AG04450 (cell line): Measurements from ENCODE around the gene FNDC3B. TPM values are rescaled to one million over a fixed set of nuclear protein-coding genes. Genes with fewer than 3 reads are reported as not detected.

Experiments
- CTCF ChIA-PET: fragments of 300-600, 350-600 bp; formaldehyde crosslinking; extraction: SDS; loops from one replicate; lab custom pipeline; 2022; ENCODE audit warnings: antibody characterized with exemption, inconsistent platforms; lab: Charles Lee
- POLR2A ChIA-PET: fragments of 350-600 bp; formaldehyde crosslinking; extraction: SDS; loops from one replicate; lab custom pipeline; 2021; ENCODE audit warnings: antibody characterized with exemption, inconsistent platforms; lab: Yijun Ruan, JAX
- DNase-seq: peaks from one replicate; pipeline ENCODE4 v3.0.0-alpha.2; 2011; ENCODE audit warnings: low read depth, low spot score
- H3K27ac ChIP-seq: one replicate; pipeline ENCODE4 v1.5.1; 2012; ENCODE audit warnings: low read depth, low read length, control low read depth
- H3K27me3 ChIP-seq: one replicate; pipeline ENCODE4 v1.6.0; 2012; ENCODE audit warnings: low read length; ENCODE audit not compliant: control insufficient read depth, insufficient read depth
- H3K4me3 ChIP-seq: 2 replicates; pipeline ENCODE4 v1.5.1; 2011; ENCODE audit warnings: mild to moderate bottlenecking, low read depth, low read length, control low read depth
- H3K9me3 ChIP-seq: 2 replicates; pipeline ENCODE4 v1.5.1; 2012; ENCODE audit warnings: low read length; ENCODE audit not compliant: control insufficient read depth, insufficient read depth
- polyA plus RNA-seq: library from polyadenylated mRNA; depleted of rRNA; stranded (reverse); fragments of >200 nt; gene quantifications from 2 replicates; pipeline ENCODE4 v1.2.3, GENCODE V29; 2011
- TF ChIP-seq, protein P1 (sequence below): IDR thresholded peaks from 2 replicates; pipeline ENCODE4 v1.5.1; 2011; ENCODE audit warnings: low read depth, low read length, control low read depth, inconsistent platforms

The FNDC3B gene
- polyA plus RNA-seq, 1 experiment = 39.5 TPM

GRCh38 chr3:172317984-172318383 is 278.6 kb downstream of the FNDC3B start:
- CTCF ChIA-PET = interaction anchor here (0.5 to 2.4 kb wide), 2 partner anchors 15 to 433 kb away, joined by 3 to 34 read pairs; partner anchors contain the start of gene ECT2
- DNase-seq = peak; percentile 84
- Histone ChIP-seq H3K9me3 (no peaks in the 10 kb centered on the region), H3K27me3 (no peaks in the 10 kb centered on the region), H3K4me3 (no peak overlapping the region), H3K27ac (peak overlapping the region; percentile 91)
- TF ChIP-seq, protein P1, sequence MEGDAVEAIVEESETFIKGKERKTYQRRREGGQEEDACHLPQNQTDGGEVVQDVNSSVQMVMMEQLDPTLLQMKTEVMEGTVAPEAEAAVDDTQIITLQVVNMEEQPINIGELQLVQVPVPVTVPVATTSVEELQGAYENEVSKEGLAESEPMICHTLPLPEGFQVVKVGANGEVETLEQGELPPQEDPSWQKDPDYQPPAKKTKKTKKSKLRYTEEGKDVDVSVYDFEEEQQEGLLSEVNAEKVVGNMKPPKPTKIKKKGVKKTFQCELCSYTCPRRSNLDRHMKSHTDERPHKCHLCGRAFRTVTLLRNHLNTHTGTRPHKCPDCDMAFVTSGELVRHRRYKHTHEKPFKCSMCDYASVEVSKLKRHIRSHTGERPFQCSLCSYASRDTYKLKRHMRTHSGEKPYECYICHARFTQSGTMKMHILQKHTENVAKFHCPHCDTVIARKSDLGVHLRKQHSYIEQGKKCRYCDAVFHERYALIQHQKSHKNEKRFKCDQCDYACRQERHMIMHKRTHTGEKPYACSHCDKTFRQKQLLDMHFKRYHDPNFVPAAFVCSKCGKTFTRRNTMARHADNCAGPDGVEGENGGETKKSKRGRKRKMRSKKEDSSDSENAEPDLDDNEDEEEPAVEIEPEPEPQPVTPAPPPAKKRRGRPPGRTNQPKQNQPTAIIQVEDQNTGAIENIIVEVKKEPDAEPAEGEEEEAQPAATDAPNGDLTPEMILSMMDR = no peak
- POLR2A ChIA-PET = interaction anchor here (0.6 kb wide), 1 partner anchor 276 kb away, joined by 3 read pairs; no protein-coding TSS in a partner anchor

DNA sequence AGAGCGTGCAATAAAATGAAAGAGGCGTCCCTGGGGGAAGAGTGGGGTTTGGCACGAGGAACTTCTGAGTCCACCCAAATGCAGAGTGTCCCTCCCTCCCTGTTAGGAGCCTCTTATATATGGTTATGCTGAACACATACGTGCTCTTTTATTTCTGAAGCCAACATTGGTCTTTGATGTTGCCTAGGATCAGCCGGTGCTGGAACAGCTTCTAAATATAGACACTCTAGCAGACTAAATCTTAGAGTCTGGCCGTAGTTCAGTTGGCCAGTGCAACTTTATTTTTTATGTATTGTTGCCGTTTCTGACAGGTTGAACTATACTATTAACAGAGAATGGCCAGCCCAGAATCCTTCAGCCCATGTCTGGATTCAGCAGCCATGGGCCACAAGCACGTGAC is 280.2 kb downstream of the FNDC3B start:
- ChIA-PET POLR2A (interaction anchor here (0.6 kb wide), 1 partner anchor 337 kb away, joined by 4 read pairs; no protein-coding TSS in a partner anchor), CTCF (interaction anchor here (2.4 to 2.5 kb wide), 2 partner anchors 13 to 14 kb away, joined by 22 to 34 read pairs; no protein-coding TSS in a partner anchor)
- H3K27me3 ChIP-seq = no peaks in the 10 kb centered on the region
- TF ChIP-seq, protein P1 = no peak
- H3K4me3 ChIP-seq = no peak overlapping the region
- no peak for DNase-seq
- no peaks in the 10 kb centered on the region for H3K9me3 ChIP-seq
- H3K27ac ChIP-seq = no peak overlapping the region

DNA sequence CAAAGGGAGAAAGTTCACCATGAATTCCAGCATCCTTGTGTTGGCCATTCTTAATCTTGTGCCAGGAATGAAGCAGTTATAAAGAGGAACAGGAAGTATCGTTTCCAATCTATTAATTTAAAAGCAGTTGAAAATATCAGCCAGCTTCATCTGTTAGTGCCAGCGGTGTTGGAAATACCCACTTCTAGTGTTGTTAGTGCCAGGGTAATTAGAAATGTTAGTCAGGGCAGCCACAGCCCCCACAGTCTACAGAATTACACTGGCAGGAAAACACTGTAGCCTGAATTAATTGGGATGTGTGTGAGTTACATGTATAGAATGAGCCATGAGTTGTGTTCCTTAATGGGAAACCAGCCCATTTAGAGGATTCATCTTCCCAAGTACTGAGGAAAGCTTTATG is 281.1 kb downstream of the FNDC3B start:
- H3K27me3 ChIP-seq = no peaks in the 10 kb centered on the region
- no peak overlapping the region for H3K4me3 ChIP-seq
- H3K9me3 ChIP-seq = no peaks in the 10 kb centered on the region
- DNase-seq = no peak
- POLR2A ChIA-PET = no interaction called here
- TF ChIP-seq, protein P1 = no peak
- CTCF ChIA-PET = interaction anchor here (2.5 kb wide), 1 partner anchor 12 kb away, joined by 22 read pairs; no protein-coding TSS in a partner anchor
- no peak overlapping the region for H3K27ac ChIP-seq

DNA sequence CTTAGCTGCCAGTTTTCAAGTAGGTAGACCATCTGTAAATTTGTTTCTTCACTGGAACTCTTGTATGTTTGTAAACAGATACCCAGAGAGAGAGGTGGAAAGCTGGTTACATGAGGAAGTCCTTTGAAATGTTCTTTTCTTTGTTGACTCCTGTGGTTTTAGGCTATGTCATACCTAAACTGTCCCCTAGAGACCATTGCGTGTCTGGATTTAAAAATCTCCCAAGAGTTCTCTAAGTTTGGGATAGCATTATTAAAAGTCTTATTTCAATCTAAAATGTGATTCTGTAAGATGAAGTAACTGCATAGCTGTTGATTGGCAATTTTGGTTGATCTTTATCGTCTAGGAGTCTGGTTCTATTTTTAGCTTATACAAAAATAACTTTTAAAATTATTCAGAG is 281.7 kb downstream of the FNDC3B start:
- Histone ChIP-seq H3K27me3 (no peaks in the 10 kb centered on the region), H3K9me3 (no peaks in the 10 kb centered on the region), H3K4me3 (no peak overlapping the region), H3K27ac (no peak overlapping the region)
- CTCF ChIA-PET = interaction anchor here (2.5 kb wide), 1 partner anchor 11 kb away, joined by 22 read pairs; no protein-coding TSS in a partner anchor
- DNase-seq = no peak
- TF ChIP-seq, protein P1 = no peak
- POLR2A ChIA-PET = no interaction called here

DNA sequence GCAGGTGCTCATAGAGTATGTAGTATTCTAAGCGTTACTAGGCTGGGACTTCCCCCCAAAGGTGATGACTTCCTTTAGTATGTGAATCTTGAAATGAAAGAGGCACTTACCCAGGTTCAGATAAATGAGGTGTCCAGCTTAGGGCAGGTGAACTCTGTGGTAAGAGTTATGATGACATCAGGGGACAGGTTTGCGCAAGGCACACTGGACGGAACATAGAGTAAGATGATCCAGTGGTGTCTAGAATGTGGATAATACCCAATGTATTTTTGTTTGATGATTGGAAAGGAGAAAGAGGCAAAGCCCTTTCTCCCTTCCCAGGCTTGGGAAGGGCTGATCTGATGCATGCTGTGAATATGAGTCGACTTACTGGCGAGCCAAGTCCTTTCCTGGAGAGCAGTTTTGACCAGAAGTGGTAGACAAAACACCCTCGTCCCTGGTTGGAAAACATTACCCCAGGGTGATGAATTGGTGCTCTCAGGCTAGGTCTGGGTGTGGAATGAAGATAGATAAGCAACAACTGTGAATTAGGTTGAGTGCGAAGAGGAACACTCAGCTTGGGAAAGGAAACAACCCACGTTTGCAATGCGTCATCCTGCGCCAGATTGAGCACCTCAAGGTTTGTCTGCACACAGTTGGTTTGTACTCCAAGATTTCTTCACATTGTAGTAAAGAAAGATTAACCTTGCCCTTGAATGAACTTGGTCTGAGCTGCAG is 284.7 kb downstream of the FNDC3B start:
- ChIA-PET CTCF (interaction anchor here (1.2 kb wide), 1 partner anchor 9 kb away, joined by 6 read pairs; no protein-coding TSS in a partner anchor), POLR2A (no interaction called here)
- no peak for DNase-seq

More for the DNA sequence above, 284.7 kb downstream of the FNDC3B start:
- Histone ChIP-seq H3K9me3 (no peaks in the 10 kb centered on the region), H3K27me3 (no peaks in the 10 kb centered on the region), H3K27ac (no peak overlapping the region), H3K4me3 (no peak overlapping the region)
- TF ChIP-seq, protein P1 = no peak
